HFF-Myc (cell line): ENCODE data around the gene PVALEF.

Experiments used
- DNase-seq: peaks from one replicate; pipeline ENCODE4 v3.0.0-alpha.2; 2011; ENCODE audit warnings: low read depth; ENCODE audit errors: extremely low read depth
- H3K4me3 ChIP-seq: replicated peaks from 2 replicates; pipeline ENCODE4 v1.5.1; 2011; ENCODE audit warnings: low read depth, mild to moderate bottlenecking, control low read depth, low read length
- CTCF ChIP-seq: IDR thresholded peaks from 2 replicates; pipeline ENCODE4 v1.5.1; 2012; ENCODE audit warnings: mild to moderate bottlenecking, low read depth, low read length, control low read depth; ENCODE audit errors: missing control alignments

PVALEF gene

GRCh38 chr17:81161972-81162371, 3.3 kb upstream of the PVALEF start:
- no peak for TF ChIP-seq CTCF
- no peak for DNase-seq

GRCh38 chr17:81162491-81162890, 2.8 kb upstream of the PVALEF start:
- DNase-seq = no peak
- no peak for TF ChIP-seq CTCF
- H3K4me3 ChIP-seq = no peak overlapping the region

More at GRCh38 chr17:81161972-81162371, 3.3 kb upstream of the PVALEF start:
- no peak overlapping the region for H3K4me3 ChIP-seq

GRCh38 chr17:81163051-81163695, 2.1 kb upstream of the PVALEF start:
- no peak for TF ChIP-seq CTCF
- DNase-seq = no peak
- no peak overlapping the region for H3K4me3 ChIP-seq

- no peak for DNase-seq
- no peak for TF ChIP-seq CTCF
- no peak overlapping the region for H3K4me3 ChIP-seq
These were observed 1.5 kb upstream of the PVALEF start for GRCh38 chr17:81163703-81164370.

GRCh38 chr17:81164371-81165245, 699 bp upstream of the PVALEF start:
- TF ChIP-seq CTCF = no peak

DNA sequence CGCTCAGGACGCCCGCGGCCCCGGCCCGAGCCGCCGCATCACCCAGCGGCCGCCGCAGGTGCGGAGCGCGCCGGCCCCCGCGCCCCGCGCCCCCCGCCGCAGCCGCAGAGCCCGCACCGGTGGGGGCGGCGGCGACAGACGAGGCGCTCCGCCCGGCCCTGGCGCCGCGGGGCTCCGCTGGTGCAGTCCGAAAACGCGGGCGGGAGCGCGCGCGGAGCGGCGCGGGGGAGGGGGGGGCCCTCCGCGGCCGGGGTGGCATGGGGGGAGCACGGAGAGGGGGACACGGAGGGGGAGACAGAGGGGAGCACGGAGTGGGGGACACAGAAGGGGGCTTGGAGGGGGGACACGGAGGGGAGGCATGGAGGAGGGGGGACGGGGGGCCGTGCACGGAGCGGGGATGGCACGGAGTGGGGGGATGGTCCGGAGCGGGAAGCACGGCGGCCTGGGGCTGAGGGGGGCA, 756 bp downstream of the PVALEF start, which contains the start of gene AATK:
AATK (minus strand) TSS at position 189 of the 460 bp plus-strand sequence. CDS start 229 bp downstream, outside the sequence.
- no peak within 1 kb of the TSS for H3K4me3 ChIP-seq
- TF ChIP-seq CTCF = no peak
- DNase-seq = no peak

More at GRCh38 chr17:81164371-81165245, 699 bp upstream of the PVALEF start:
- no peak overlapping the region for H3K4me3 ChIP-seq
- DNase-seq = no peak
